Naive thymus-derived CD4-positive, alpha-beta T cell (primary cell): ENCODE results near the gene ZNF318. TPM values are rescaled to one million over a fixed set of nuclear protein-coding genes. Genes with fewer than 3 reads are reported as not detected.
"Not testable (repeated sequence)": the region's sequence is repeated elsewhere in the genome, so short reads cannot be mapped to it uniquely, and the experiment has no call there.

Source experiments
- ATAC-seq: fragments of 150-1000 bp; cut with Tn5 transposase; 2 replicates; pipeline ENCODE4 v1.10.0; 2021; ENCODE audit warnings: mild to moderate bottlenecking, moderate library complexity
- CTCF ChIA-PET: fragments of 350-600 bp; sonication (Branson Sonifier 250); formaldehyde crosslinking; loops from one replicate; lab custom pipeline; 2021; ENCODE audit warnings: antibody characterized with exemption; lab: Charles Lee
- POLR2A ChIA-PET: fragments of 350-600 bp; sonication (Branson Sonifier 250); formaldehyde crosslinking; loops from one replicate; lab custom pipeline; 2021; ENCODE audit warnings: antibody characterized with exemption, inconsistent platforms; lab: Charles Lee
- DNase-seq, 9 donors: peaks; one replicate each; pipeline versions ENCODE4 v3.0.0 to v3.0.0-alpha.2; 2020 to 2022; ENCODE audit warnings: mixed read lengths in 1 of 9
- H3K27ac ChIP-seq: one replicate; pipeline ENCODE4 v1.7.0; 2013; ENCODE audit warnings: mild to moderate bottlenecking, low read depth, low read length, moderate library complexity
- H3K27me3 ChIP-seq, 2 donors: one replicate each; pipeline ENCODE4 v1.7.0; 2013; ENCODE audit warnings: low read length in 2 of 2, mild to moderate bottlenecking in 2 of 2, moderate library complexity in 2 of 2; ENCODE audit not compliant: control insufficient read depth in 2 of 2, insufficient read depth in 2 of 2
- H3K36me3 ChIP-seq, 3 experiments: 1 replicate in 2 of 3; 2 replicates in 1 of 3; pipeline ENCODE4 v1.7.0; 2013; ENCODE audit warnings: low read length in 3 of 3, mild to moderate bottlenecking in 3 of 3, moderate library complexity in 1 of 3; ENCODE audit not compliant: insufficient read depth in 3 of 3, control insufficient read depth in 2 of 3
- H3K4me1 ChIP-seq, 2 donors: one replicate each; pipeline ENCODE4 v1.7.0; 2013; ENCODE audit warnings: low read length in 2 of 2, mild to moderate bottlenecking in 2 of 2, moderate library complexity in 1 of 2; ENCODE audit not compliant: control insufficient read depth in 2 of 2, insufficient read depth in 2 of 2
- H3K4me3 ChIP-seq: 2 replicates; pipeline ENCODE4 v1.7.0; 2013; ENCODE audit warnings: mild to moderate bottlenecking, low read length
- H3K9me3 ChIP-seq, 3 experiments: 1 replicate in 2 of 3; 2 replicates in 1 of 3; pipeline ENCODE4 v1.7.0; 2013; ENCODE audit warnings: low read length in 3 of 3; ENCODE audit not compliant: control insufficient read depth in 2 of 3
- H3K27ac Mint-ChIP-seq, 9 donors: one replicate each; pipeline ENCODE4 v1.8.0; 2020 to 2022; ENCODE audit warnings: mixed read lengths in 9 of 9, mild to moderate bottlenecking in 8 of 9, moderate library complexity in 5 of 9, inconsistent platforms in 2 of 9
- H3K27me3 Mint-ChIP-seq, 5 donors: one replicate each; pipeline ENCODE4 v1.8.0; 2021 to 2022; ENCODE audit warnings: mixed read lengths in 5 of 5, mild to moderate bottlenecking in 1 of 5
- H3K36me3 Mint-ChIP-seq, 5 donors: one replicate each; pipeline ENCODE4 v1.8.0; 2020 to 2022; ENCODE audit warnings: mixed read lengths in 5 of 5, mild to moderate bottlenecking in 3 of 5, inconsistent platforms in 1 of 5
- H3K4me1 Mint-ChIP-seq, 7 donors: one replicate each; pipeline ENCODE4 v1.8.0; 2020 to 2022; ENCODE audit warnings: mixed read lengths in 7 of 7, mild to moderate bottlenecking in 3 of 7, inconsistent platforms in 1 of 7
- H3K4me3 Mint-ChIP-seq, 10 donors: one replicate each; pipeline ENCODE4 v1.8.0; 2020 to 2022; ENCODE audit warnings: mild to moderate bottlenecking in 10 of 10, mixed read lengths in 10 of 10, moderate library complexity in 6 of 10, inconsistent platforms in 2 of 10
- H3K9me3 Mint-ChIP-seq, 11 donors: one replicate each; pipeline ENCODE4 v1.8.0; 2020 to 2022; ENCODE audit warnings: mixed read lengths in 11 of 11, mild to moderate bottlenecking in 4 of 11, inconsistent platforms in 1 of 11, moderate library complexity in 1 of 11
- intact Hi-C, 2 donors: fragments of 100-400 bp; cut with micrococcal nuclease; formaldehyde crosslinking; loops; one replicate each; pipeline ENCODE4 v1.15.1; 2023
- polyA plus RNA-seq, 2 donors: library from polyadenylated mRNA; unstranded; fragments of 300-500 nt; fragmentation: Illumina TruSeq; gene quantifications; one replicate each; pipeline ENCODE4 v1.2.3, GENCODE V29; 2021
- total RNA-seq, 6 experiments: library from RNA in 5 of 6; stranded (reverse) in 5 of 6; gene quantifications; 1 replicate in 5 of 6; 2 replicates in 1 of 6; pipeline ENCODE4 v1.2.3 and lab custom pipeline; 2021 to 2026

ZNF318 gene
- total and polyA plus RNA-seq, 7 experiments from 2014 or later, result 6.9 to 40.2 (median 28.3) TPM

DNA sequence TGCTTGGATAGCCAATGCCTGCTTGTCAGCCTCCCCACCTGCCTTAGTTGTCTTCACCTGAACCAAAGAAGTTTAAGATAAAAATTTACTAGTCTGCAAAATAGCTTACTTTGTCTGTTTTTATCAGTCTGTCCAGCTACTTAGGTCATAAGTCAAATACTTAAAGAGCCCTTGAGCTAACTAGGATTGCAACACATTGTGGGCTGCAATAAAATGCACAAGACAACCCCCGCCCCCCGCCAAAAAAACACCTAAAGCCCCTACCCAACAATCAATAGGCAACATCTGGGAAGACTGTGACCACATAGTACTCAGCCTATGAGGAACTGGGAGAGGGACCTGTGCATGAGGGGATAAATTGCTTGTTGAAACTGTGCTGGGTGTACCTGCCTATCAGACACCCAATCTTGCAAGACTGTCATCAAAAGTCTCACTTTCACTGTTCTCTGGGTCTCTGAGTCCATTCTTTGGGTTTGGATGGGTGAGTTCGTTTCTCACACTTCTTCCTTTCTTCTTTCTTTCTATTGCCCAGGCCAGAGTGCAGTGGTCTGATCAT lies 30.6 kb upstream of the ZNF318 start:
- Histone ChIP-seq H3K36me3 (no peaks in the 10 kb centered on the region), H3K27me3 (no peaks in the 10 kb centered on the region), H3K4me3 (no peak overlapping the region), H3K4me1 (no peaks in the 10 kb centered on the region), H3K27ac (no peak overlapping the region), H3K9me3 (no peaks in the 10 kb centered on the region)
- DNase-seq (no peak), ATAC-seq (no peak)
- intact Hi-C loops, result no loop called here
- Mint-ChIP-seq H3K27ac (peak overlapping the region in 1 of 9 donors; percentile 6), H3K4me3 (no peak overlapping the region), H3K36me3 (no peaks in the 10 kb centered on the region), H3K4me1 (peaks cover 0 to 6% (median 3%) of the 10 kb centered on the region in 7 donors), H3K9me3 (no peaks in the 10 kb centered on the region), H3K27me3 (peaks cover 3 to 52% (median 10%) of the 10 kb centered on the region in 5 donors)
- ChIA-PET POLR2A (interaction anchor here (0.9 kb wide), 1 partner anchor 49 kb away, joined by 3 read pairs; no protein-coding TSS in a partner anchor), CTCF (interaction anchor here (0.7 kb wide), 1 partner anchor 42 kb away, joined by 3 read pairs; no protein-coding TSS in a partner anchor)

DNA sequence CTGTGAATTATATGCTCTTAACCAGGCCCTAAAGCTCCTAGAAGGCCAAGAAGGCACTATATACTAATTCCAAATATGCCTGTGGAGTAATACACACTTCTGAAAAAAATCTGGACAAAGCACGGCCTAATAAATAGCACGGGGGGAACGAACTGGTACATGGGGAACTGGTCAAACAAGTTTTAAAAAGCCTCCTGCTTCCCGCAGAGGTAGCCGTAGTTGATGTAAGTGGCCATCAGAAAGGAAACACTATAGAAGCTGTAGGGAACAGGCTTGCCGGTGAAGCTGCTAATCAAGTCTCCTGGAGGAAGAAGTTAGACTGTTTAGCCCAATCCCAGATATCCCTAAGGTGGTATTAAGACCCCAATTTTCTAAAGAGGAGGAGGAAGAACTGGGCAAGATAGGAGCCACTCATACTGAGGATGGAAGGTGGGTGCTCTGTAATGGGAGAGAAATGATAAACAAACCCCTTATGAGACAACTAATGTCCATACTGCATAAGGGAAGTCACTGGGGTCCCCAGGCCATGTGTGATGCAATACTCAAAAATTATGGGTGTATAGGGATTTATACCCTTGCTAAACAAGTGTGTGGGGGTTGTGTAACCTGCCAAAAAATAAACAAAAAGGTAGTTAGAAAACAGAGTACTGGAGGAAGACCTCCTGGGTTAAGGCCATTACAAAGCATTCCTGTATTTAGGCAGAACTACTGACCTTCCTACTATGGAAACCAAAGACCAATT lies 27.1 kb upstream of the ZNF318 start:
- intact Hi-C loops, result no loop called here
- H3K36me3 ChIP-seq, result no peaks in the 10 kb centered on the region
- CTCF ChIA-PET, result interaction anchor here (0.7 to 1.4 kb wide), 4 partner anchors 88 to 131 kb away, joined by 3 to 4 read pairs (median 3); partner anchors contain the start of gene CRIP3
- no peaks in the 10 kb centered on the region for H3K27me3 ChIP-seq
- peaks cover 7 to 8% of the 10 kb centered on the region in 2 donors for H3K4me1 ChIP-seq
- no peak overlapping the region for H3K4me3 Mint-ChIP-seq
- H3K36me3 Mint-ChIP-seq, result no peaks in the 10 kb centered on the region
- peaks cover 0 to 64% (median 6%) of the 10 kb centered on the region in 5 donors for H3K27me3 Mint-ChIP-seq
- ATAC-seq (no peak), DNase-seq (no peak)
- H3K4me1 Mint-ChIP-seq, result peaks cover 11 to 35% (median 23%) of the 10 kb centered on the region in 7 donors
- H3K9me3 Mint-ChIP-seq, result no peaks in the 10 kb centered on the region
- POLR2A ChIA-PET, result interaction anchor here (0.6 to 0.8 kb wide), 2 partner anchors 66 to 1907 kb away, joined by 3 read pairs; no protein-coding TSS in a partner anchor
- H3K27ac Mint-ChIP-seq, result peak overlapping the region in 2 of 9 donors; percentile 3 to 49
- no peaks in the 10 kb centered on the region for H3K9me3 ChIP-seq
- H3K27ac ChIP-seq, result no peak overlapping the region
- H3K4me3 ChIP-seq, result no peak overlapping the region

DNA sequence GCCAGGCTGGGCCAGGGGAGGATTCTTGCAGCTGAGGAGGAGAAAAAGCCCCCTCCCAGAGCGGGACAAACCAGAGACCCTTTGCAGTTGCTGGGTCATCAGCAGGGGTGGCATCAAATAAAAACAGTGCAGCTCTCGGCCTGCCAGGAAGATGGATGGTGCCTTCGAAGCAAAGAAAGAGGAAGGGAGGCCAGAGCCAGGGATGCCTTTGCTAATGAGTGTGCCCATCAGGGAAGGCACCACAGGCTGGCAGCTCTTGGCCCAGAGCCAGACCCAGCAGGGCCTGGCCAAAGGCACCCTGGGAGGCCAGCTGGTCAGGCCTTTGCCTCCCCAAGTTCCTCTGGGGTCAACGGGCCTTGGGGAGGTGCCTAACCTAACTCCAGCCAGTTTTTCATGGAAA lies 26.3 kb upstream of the ZNF318 start:
- no peaks in the 10 kb centered on the region for H3K36me3 Mint-ChIP-seq
- intact Hi-C loops, result no loop called here
- H3K4me1 Mint-ChIP-seq, result peaks cover 19 to 43% (median 31%) of the 10 kb centered on the region in 7 donors
- no peak overlapping the region for H3K4me3 Mint-ChIP-seq
- peaks cover 0 to 69% (median 10%) of the 10 kb centered on the region in 5 donors for H3K27me3 Mint-ChIP-seq
- no peaks in the 10 kb centered on the region for H3K9me3 ChIP-seq
- H3K27me3 ChIP-seq, result no peaks in the 10 kb centered on the region
- H3K36me3 ChIP-seq, result no peaks in the 10 kb centered on the region
- no peaks in the 10 kb centered on the region for H3K9me3 Mint-ChIP-seq
- POLR2A ChIA-PET, result no interaction called here
- CTCF ChIA-PET, result interaction anchor here (1.3 to 1.4 kb wide), 2 partner anchors 87 to 128 kb away, joined by 3 read pairs; partner anchors contain the start of gene CRIP3
- ATAC-seq, result no peak
- peak overlapping the region in 4 of 9 donors; percentile 3 to 65 (median 46) for H3K27ac Mint-ChIP-seq
- peaks cover 15 to 16% of the 10 kb centered on the region in 2 donors for H3K4me1 ChIP-seq
- no peak overlapping the region for H3K4me3 ChIP-seq
- DNase-seq, result no peak
- no peak overlapping the region for H3K27ac ChIP-seq

DNA sequence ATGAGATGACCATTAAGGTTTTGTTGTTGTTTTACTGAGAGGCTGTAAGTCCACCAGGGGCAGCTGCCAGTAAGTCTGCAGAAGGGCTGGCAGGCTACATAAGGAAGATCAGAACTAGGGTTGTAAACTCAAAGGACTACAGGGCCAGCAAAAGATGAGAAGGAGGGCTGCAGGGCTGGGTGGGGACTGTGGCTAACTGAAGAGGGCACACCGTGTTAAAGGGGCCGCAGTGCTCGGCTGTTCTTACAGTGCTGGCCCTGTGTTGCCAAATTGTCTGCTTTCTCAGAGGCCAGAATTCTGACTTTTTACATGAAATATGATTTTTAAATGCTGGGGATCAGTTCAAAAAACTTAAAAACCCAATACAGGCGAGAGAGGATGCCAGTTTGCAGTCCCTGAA lies 25.5 kb upstream of the ZNF318 start:
- CTCF ChIA-PET, result interaction anchor here (0.6 kb wide), 1 partner anchor 8 kb away, joined by 3 read pairs; no protein-coding TSS in a partner anchor
- Mint-ChIP-seq H3K36me3 (no peaks in the 10 kb centered on the region), H3K4me3 (no peak overlapping the region), H3K9me3 (no peaks in the 10 kb centered on the region), H3K4me1 (peaks cover 25 to 49% (median 39%) of the 10 kb centered on the region in 7 donors), H3K27ac (peak overlapping the region in 4 of 9 donors; percentile 17 to 68 (median 37)), H3K27me3 (peaks cover 0 to 67% (median 8%) of the 10 kb centered on the region in 5 donors)
- Histone ChIP-seq H3K4me3 (no peak overlapping the region), H3K4me1 (peaks cover 18 to 24% of the 10 kb centered on the region in 2 donors), H3K36me3 (no peaks in the 10 kb centered on the region), H3K27ac (no peak overlapping the region), H3K27me3 (no peaks in the 10 kb centered on the region), H3K9me3 (no peaks in the 10 kb centered on the region)
- DNase-seq (no peak), ATAC-seq (no peak)
- intact Hi-C loops, result no loop called here
- POLR2A ChIA-PET, result interaction anchor here (0.7 to 1.6 kb wide), 3 partner anchors 11 to 1611 kb away, joined by 3 to 6 read pairs (median 3); no protein-coding TSS in a partner anchor

DNA sequence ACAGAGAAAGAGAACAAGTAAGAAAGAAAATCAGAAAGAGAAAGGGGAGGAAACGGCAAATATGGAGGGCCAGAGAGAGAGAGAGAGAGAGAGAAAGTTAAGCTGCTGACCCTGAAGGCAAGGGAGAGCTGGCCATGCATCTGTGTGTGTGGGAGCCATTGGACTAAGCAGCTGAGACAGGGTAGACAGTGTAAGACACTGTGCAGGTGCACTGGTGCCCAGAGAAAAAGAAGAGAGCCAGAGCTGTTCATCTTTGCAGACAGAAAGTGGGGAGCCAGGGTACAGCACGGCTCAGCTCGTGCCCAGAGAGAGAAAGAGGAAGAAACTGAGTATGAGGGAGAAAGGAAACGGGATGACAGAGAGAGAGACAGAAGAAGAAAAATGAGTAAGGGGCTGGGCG lies 24.2 kb upstream of the ZNF318 start:
- ChIA-PET CTCF (interaction anchor here (0.7 kb wide), 1 partner anchor 1957 kb away, joined by 3 read pairs; no protein-coding TSS in a partner anchor), POLR2A (interaction anchor here (0.6 to 1.6 kb wide), 3 partner anchors 10 to 25 kb away, joined by 3 to 6 read pairs (median 5); no protein-coding TSS in a partner anchor)
- H3K4me1 ChIP-seq, result peaks cover 18 to 30% of the 10 kb centered on the region in 2 donors
- no peaks in the 10 kb centered on the region for H3K36me3 Mint-ChIP-seq
- no peak overlapping the region for H3K27ac ChIP-seq
- peaks cover 26 to 56% (median 44%) of the 10 kb centered on the region in 7 donors for H3K4me1 Mint-ChIP-seq
- DNase-seq, result no peak
- no peaks in the 10 kb centered on the region for H3K27me3 ChIP-seq
- ATAC-seq, result no peak
- intact Hi-C loops, result no loop called here
- no peaks in the 10 kb centered on the region for H3K9me3 Mint-ChIP-seq
- no peak overlapping the region for H3K4me3 ChIP-seq
- no peaks in the 10 kb centered on the region for H3K36me3 ChIP-seq
- peaks cover 0 to 71% (median 8%) of the 10 kb centered on the region in 5 donors for H3K27me3 Mint-ChIP-seq
- peak overlapping the region in 5 of 9 donors; percentile 13 to 67 (median 39) for H3K27ac Mint-ChIP-seq
- H3K9me3 ChIP-seq, result no peaks in the 10 kb centered on the region
- peak overlapping the region in 7 of 10 donors; percentile 3 to 60 (median 40) for H3K4me3 Mint-ChIP-seq

DNA sequence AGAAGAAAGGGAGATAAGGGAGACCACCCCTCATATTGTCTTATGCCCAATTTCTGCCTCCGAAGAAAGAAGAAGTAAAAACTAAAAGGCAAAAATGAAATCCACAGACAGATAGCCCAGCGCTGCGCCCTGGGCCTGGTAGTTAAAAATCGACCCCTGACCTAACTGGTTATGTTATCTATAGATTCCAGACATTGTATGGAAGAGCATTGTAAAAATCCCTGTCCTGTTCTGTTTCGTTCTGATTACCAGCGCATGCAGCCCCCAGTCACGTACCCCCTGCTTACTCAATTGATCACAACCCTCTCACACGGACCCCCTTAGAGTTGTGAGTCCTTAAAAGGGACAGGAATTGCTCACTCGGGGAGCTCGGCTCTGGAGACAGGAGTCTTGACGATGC lies 23.7 kb upstream of the ZNF318 start:
- not testable (repeated sequence) for ATAC-seq

More for the DNA sequence above, 23.7 kb upstream of the ZNF318 start:
- H3K27me3 ChIP-seq, H3K27ac ChIP-seq, H3K36me3 ChIP-seq, H3K9me3 ChIP-seq, H3K36me3 Mint-ChIP-seq, H3K4me3 ChIP-seq, DNase-seq, intact Hi-C loops, H3K9me3 Mint-ChIP-seq: not testable (repeated sequence)
- peaks cover 18 to 30% of the 10 kb centered on the region in 2 donors for H3K4me1 ChIP-seq
- peak overlapping the region in 5 of 9 donors; percentile 4 to 67 (median 39) for H3K27ac Mint-ChIP-seq
- H3K4me3 Mint-ChIP-seq, result peak overlapping the region in 6 of 10 donors; percentile 3 to 60 (median 40)
- ChIA-PET CTCF (interaction anchor here (0.6 kb wide), 1 partner anchor 61 kb away, joined by 3 read pairs; no protein-coding TSS in a partner anchor), POLR2A (interaction anchor here (0.6 to 1.6 kb wide), 3 partner anchors 9 to 49 kb away, joined by 3 to 6 read pairs (median 5); no protein-coding TSS in a partner anchor)
- peaks cover 26 to 56% (median 44%) of the 10 kb centered on the region in 7 donors for H3K4me1 Mint-ChIP-seq
- H3K27me3 Mint-ChIP-seq, result peaks cover 0 to 73% (median 8%) of the 10 kb centered on the region in 5 donors
